ENCODE measurements around the gene CHAC1. TPM values are rescaled to one million over a fixed set of nuclear protein-coding genes. Genes with fewer than 3 reads are reported as not detected.
A peak's percentile ranks its signal among the peaks of the same experiment; 100 is the strongest.

The CHAC1 gene
- total RNA-seq, 1 donor from 2014 or later: 28.5 TPM

DNA sequence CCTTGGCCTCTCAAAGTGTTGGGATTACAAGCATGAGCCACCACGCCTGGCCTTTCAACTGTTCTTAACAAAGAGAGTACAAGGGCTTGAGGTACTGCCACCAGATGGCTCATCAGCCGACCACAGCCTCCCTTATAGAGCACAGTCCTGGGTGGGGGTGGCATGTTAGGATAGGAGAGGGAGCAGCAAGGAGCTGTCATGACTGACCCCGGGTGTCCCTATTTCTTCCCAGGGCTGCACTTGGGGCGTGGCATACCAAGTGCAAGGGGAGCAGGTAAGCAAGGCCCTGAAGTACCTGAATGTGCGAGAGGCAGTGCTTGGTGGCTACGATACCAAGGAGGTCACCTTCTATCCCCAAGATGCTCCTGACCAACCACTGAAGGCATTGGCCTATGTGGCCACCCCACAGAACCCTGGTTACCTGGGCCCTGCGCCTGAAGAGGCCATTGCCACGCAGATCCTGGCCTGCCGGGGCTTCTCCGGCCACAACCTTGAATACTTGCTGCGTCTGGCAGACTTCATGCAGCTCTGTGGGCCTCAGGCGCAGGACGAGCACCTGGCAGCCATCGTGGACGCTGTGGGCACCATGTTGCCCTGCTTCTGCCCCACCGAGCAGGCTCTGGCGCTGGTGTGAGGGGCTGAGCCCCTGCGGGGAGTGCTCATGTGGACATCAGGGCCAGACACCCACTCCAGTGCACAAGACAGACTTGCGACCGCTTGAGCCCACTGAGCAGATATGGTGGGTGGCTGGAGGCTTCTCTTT, 2.1 kb downstream of the CHAC1 start:
- intact Hi-C loops (cut with DNase I): no loop called here
- Histone ChIP-seq H3K27me3 (no peaks in the 10 kb centered on the region), H3K36me3 (no peaks in the 10 kb centered on the region), H3K4me1 (peaks cover 7 to 36% of the 10 kb centered on the region in 2 donors), H3K9me3 (no peaks in the 10 kb centered on the region), H3K4me3 (no peak overlapping the region), H3K27ac (peak overlapping the region; percentile 82 to 87)
- TF ChIP-seq, protein P1, sequence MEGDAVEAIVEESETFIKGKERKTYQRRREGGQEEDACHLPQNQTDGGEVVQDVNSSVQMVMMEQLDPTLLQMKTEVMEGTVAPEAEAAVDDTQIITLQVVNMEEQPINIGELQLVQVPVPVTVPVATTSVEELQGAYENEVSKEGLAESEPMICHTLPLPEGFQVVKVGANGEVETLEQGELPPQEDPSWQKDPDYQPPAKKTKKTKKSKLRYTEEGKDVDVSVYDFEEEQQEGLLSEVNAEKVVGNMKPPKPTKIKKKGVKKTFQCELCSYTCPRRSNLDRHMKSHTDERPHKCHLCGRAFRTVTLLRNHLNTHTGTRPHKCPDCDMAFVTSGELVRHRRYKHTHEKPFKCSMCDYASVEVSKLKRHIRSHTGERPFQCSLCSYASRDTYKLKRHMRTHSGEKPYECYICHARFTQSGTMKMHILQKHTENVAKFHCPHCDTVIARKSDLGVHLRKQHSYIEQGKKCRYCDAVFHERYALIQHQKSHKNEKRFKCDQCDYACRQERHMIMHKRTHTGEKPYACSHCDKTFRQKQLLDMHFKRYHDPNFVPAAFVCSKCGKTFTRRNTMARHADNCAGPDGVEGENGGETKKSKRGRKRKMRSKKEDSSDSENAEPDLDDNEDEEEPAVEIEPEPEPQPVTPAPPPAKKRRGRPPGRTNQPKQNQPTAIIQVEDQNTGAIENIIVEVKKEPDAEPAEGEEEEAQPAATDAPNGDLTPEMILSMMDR (IDR thresholded peaks at IDR 0.05): no peak
- no peak for DNase-seq (ENCODE audit: low spot score in 2 of 2)

DNA sequence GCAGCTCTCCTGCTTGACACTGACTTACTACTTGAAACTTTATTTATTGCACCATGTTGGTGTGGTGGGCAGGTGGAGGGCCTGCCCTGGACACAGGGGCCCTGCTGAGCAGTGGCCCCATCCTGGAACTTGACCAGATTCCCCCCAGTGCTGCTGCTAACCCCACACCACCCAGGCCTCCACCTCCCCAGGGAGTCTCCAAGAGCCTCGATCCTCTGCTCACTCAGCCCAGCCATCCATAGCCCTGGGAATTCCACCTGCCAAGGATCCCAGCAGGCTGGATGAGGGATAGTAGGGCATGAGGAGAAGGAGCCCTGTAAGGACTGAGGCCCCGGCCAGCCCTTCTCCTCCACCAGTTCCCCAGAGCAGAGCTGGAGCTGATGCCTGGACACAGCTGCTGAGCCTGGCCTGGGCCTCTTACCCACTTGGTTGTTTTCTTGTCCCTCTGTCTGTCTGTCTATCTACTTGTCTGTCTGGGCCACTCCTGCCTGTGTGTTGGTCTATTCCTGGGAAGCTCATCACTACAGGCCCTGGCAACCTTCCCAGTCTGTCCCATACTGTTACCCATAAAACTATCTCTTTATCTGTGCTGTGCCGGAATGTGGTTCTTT, 2.8 kb downstream of the CHAC1 start:
- Histone ChIP-seq H3K27ac (peak overlapping the region; percentile 82 to 87), H3K4me1 (peaks cover 7 to 36% of the 10 kb centered on the region in 2 donors), H3K9me3 (no peaks in the 10 kb centered on the region), H3K27me3 (no peaks in the 10 kb centered on the region), H3K36me3 (no peaks in the 10 kb centered on the region), H3K4me3 (no peak overlapping the region)
- no peak for DNase-seq (ENCODE audit: low spot score in 2 of 2)
- TF ChIP-seq, protein P1 (IDR thresholded peaks at IDR 0.05): no peak
- intact Hi-C loops (cut with DNase I): no loop called here

DNA sequence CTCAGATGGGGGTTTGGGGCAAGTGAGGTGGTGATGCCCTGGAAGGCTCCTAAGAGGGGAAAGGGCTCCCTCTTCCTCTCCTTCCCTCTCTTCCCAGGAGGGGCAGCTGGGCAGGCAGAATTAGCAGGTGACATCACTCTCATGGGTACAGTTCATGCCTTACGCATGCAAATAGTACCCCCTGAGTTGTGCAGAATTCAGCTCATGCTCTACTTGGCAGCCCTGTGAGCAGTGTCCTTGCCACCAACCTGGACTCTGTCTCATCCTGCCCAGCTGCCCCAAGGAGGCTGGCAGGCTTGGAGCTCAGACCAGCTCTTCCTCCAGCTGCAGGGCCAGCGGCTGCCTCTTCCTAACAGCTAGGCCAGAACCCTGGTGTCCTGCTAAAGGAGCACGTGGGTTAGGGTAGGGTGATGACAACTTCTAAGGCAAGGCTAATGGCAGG, 3.3 kb downstream of the CHAC1 start:
- Histone ChIP-seq H3K4me1 (peaks cover 7 to 36% of the 10 kb centered on the region in 2 donors), H3K27ac (peak overlapping the region; percentile 82 to 87), H3K36me3 (no peaks in the 10 kb centered on the region), H3K9me3 (no peaks in the 10 kb centered on the region), H3K4me3 (no peak overlapping the region), H3K27me3 (no peaks in the 10 kb centered on the region)
- no peak for DNase-seq (ENCODE audit: low spot score in 2 of 2)
- TF ChIP-seq, protein P1 (IDR thresholded peaks at IDR 0.05): no peak
- intact Hi-C loops (cut with DNase I): no loop called here

DNA sequence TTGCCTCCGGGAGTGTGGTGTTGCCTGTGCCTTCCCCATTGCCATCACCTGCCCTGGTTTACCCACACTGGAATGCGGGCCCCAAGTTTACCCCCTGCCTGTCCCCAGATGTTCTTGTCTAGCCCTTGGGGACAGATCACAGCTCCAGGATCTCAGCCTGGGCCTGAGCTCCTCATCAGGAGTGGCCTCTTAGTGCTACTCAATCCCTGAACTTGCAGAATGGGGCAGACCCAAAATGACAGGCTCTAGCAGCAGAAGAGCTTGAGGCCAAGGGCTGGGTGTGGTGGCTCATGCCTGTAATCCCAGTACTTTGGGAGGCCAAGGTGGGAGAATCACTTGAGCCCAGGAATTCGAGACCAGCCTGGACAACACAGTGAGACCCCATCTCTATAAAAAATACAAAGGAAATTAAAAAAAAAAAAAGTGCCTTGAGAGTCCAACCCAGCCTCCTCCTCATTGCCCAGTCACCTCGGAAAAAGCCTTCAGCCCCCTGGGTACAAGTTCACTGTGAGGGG, 3.8 kb downstream of the CHAC1 start:
- no peaks in the 10 kb centered on the region for H3K9me3 ChIP-seq
- H3K4me1 ChIP-seq: peaks cover 7 to 36% of the 10 kb centered on the region in 2 donors
- TF ChIP-seq, protein P1 (IDR thresholded peaks at IDR 0.05): no peak
- H3K36me3 ChIP-seq: no peaks in the 10 kb centered on the region
- intact Hi-C loops (cut with DNase I): no loop called here
- no peak for DNase-seq (ENCODE audit: low spot score in 2 of 2)
- H3K27me3 ChIP-seq: no peaks in the 10 kb centered on the region
- peak overlapping the region; percentile 82 to 87 for H3K27ac ChIP-seq
- H3K4me3 ChIP-seq: no peak overlapping the region

DNA sequence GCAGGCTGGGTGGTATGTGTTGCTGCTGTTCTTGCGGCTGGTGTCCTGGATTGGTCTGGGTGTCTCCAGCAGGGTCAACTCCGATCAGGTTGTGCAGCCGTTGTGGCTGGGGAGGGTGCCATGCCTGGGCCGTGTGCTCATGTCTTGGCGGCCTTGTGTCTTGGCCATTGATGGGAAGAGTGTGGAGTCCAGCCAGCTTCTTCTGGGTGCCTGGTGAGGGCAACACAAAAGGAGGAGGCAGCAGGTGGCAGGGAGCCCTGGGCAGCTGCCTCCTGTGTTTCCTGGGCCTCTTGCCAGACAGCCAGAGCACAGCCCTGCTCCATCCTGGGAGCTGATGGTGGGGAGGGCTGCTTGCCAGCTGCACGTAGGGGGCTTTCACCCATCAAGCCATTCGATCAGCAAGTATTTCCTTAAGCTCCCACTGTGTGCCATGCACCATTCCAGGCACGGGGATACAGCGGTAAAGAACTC, 4.3 kb downstream of the CHAC1 start:
- peak overlapping the region; percentile 82 to 87 for H3K27ac ChIP-seq
- TF ChIP-seq, protein P1 (IDR thresholded peaks at IDR 0.05): no peak
- H3K4me1 ChIP-seq: peaks cover 5 to 32% of the 10 kb centered on the region in 2 donors
- H3K4me3 ChIP-seq: no peak overlapping the region
- intact Hi-C loops (cut with DNase I): no loop called here
- H3K36me3 ChIP-seq: no peaks in the 10 kb centered on the region
- no peaks in the 10 kb centered on the region for H3K9me3 ChIP-seq
- H3K27me3 ChIP-seq: no peaks in the 10 kb centered on the region
- DNase-seq (ENCODE audit: low spot score in 2 of 2): peak; percentile 61 to 93

Measured in ascending aorta (tissue), 2 donors.